ENCODE results near the gene PEX12.

GRCh38 chr17:35554668-35555067, 23.7 kb downstream of the PEX12 start:
- no peak for TF ChIP-seq CTCF (IDR thresholded peaks at IDR 0.05; ENCODE audit: low read length)
- TF ChIP-seq EZH2phosphoT487 (IDR thresholded peaks at IDR 0.05; ENCODE audit: low read length): no peak
